Measurements from ENCODE around the gene ITGA8. TPM values are rescaled to one million over a fixed set of nuclear protein-coding genes. Genes with fewer than 3 reads are reported as not detected.
A peak's percentile ranks its signal among the peaks of the same experiment; 100 is the strongest.

ITGA8 gene
- total and polyA plus RNA-seq, 11 donors: 0.50 to 4.3 (median 1.5) TPM

DNA sequence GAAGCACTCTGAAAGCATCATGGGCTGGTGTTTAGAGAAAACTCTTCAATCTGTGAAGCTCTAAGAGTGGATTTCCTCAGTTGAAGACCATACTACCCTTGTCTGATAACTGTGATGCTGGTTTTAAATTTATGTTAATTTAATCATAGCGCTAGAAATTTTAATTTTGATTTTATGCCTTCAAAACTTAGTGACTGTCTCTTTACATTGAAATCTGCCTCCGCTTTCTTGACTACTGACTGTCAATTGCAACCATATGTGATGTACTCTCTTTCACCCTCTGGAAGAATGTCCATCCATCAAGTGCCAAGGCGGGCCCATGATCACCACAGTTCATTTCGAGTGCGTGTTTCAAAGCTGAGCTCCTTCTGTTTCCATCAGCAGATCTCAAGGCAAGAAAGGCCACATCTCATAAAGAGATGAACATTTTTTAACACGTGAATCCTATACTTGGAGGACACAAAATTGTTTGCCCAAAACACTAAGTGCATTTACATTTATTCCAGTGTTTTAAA, 147.1 kb downstream of the ITGA8 start:
- TF ChIP-seq, protein P1, sequence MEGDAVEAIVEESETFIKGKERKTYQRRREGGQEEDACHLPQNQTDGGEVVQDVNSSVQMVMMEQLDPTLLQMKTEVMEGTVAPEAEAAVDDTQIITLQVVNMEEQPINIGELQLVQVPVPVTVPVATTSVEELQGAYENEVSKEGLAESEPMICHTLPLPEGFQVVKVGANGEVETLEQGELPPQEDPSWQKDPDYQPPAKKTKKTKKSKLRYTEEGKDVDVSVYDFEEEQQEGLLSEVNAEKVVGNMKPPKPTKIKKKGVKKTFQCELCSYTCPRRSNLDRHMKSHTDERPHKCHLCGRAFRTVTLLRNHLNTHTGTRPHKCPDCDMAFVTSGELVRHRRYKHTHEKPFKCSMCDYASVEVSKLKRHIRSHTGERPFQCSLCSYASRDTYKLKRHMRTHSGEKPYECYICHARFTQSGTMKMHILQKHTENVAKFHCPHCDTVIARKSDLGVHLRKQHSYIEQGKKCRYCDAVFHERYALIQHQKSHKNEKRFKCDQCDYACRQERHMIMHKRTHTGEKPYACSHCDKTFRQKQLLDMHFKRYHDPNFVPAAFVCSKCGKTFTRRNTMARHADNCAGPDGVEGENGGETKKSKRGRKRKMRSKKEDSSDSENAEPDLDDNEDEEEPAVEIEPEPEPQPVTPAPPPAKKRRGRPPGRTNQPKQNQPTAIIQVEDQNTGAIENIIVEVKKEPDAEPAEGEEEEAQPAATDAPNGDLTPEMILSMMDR (IDR thresholded peaks at IDR 0.05): no peak
- TF ChIP-seq POLR2A (IDR thresholded peaks at IDR 0.05): no peak
- 95 to 96% (median 95%) methylated on average over 6 of the region's 6 CpGs for WGBS, 4 donors
- H3K36me3 ChIP-seq: no peaks in the 10 kb centered on the region
- DNase-seq: no peak
- H3K27me3 ChIP-seq: no peaks in the 10 kb centered on the region
- no peak for ATAC-seq
- H3K27ac ChIP-seq: no peak overlapping the region
- no peak overlapping the region for H3K4me3 ChIP-seq
- peaks cover 0 to 15% (median 9%) of the 10 kb centered on the region in 12 donors for H3K4me1 ChIP-seq
- intact Hi-C loops (cut with DNase I): loop anchor here in 2 of 10 donors (10.0 kb wide), 3 partner anchors 58 to 252 kb away; no protein-coding TSS in a partner anchor
- H3K9me3 ChIP-seq: no peaks in the 10 kb centered on the region

- WGBS, 4 donors: 3 to 15% (median 5%) methylated on average over 3 of the region's 3 CpGs
- intact Hi-C loops (cut with DNase I): loop anchor here in 2 of 10 donors (10.0 kb wide), 3 partner anchors 57 to 253 kb away; no protein-coding TSS in a partner anchor
- no peaks in the 10 kb centered on the region for H3K9me3 ChIP-seq
- H3K27ac ChIP-seq: no peak overlapping the region
- H3K4me1 ChIP-seq: peaks cover 0 to 15% (median 9%) of the 10 kb centered on the region in 12 donors
- ATAC-seq: peak in 2 of 4 donors; percentile 38 to 50
- H3K27me3 ChIP-seq: no peaks in the 10 kb centered on the region
- no peak overlapping the region for H3K4me3 ChIP-seq
- no peaks in the 10 kb centered on the region for H3K36me3 ChIP-seq
- TF ChIP-seq, protein P1 (IDR thresholded peaks at IDR 0.05): no peak
- TF ChIP-seq POLR2A (IDR thresholded peaks at IDR 0.05): no peak
- peak; percentile 58 to 73 (median 66) for DNase-seq
These were observed 148.1 kb downstream of the ITGA8 start for GRCh38 chr10:15571575-15571974.

GRCh38 chr10:15570738-15571339, 148.9 kb downstream of the ITGA8 start:
- Histone ChIP-seq H3K4me1 (peaks cover 0 to 15% (median 9%) of the 10 kb centered on the region in 12 donors), H3K27me3 (no peaks in the 10 kb centered on the region), H3K4me3 (no peak overlapping the region), H3K27ac (no peak overlapping the region), H3K36me3 (no peaks in the 10 kb centered on the region), H3K9me3 (no peaks in the 10 kb centered on the region)
- WGBS, 4 donors: 95 to 98% (median 98%) methylated on average over 3 of the region's 3 CpGs
- ATAC-seq (no peak), DNase-seq (no peak)
- no peak for TF ChIP-seq POLR2A (IDR thresholded peaks at IDR 0.05)
- TF ChIP-seq, protein P1 (IDR thresholded peaks at IDR 0.05): no peak
- intact Hi-C loops (cut with DNase I): loop anchor here in 2 of 10 donors (10.0 kb wide), 3 partner anchors 56 to 254 kb away; no protein-coding TSS in a partner anchor

- Histone ChIP-seq H3K27ac (no peak overlapping the region), H3K36me3 (no peaks in the 10 kb centered on the region), H3K4me3 (no peak overlapping the region), H3K9me3 (no peaks in the 10 kb centered on the region), H3K27me3 (no peaks in the 10 kb centered on the region), H3K4me1 (peaks cover 0 to 15% (median 9%) of the 10 kb centered on the region in 12 donors)
- WGBS, 4 donors: 92 to 100% (median 93%) methylated on average over 1 of the region's 1 CpG
- TF ChIP-seq POLR2A (IDR thresholded peaks at IDR 0.05): no peak
- TF ChIP-seq, protein P1 (IDR thresholded peaks at IDR 0.05): no peak
- DNase-seq (no peak), ATAC-seq (no peak)
- intact Hi-C loops (cut with DNase I): no loop called here
These were observed 151.8 kb downstream of the ITGA8 start for GRCh38 chr10:15567952-15568351.

Data from heart left ventricle (tissue), 16 donors.